Measurements from ENCODE around the gene ZCCHC7.

- TF ChIP-seq CTCF (IDR thresholded peaks at IDR 0.05; ENCODE audit: borderline replicate concordance, extremely low read depth, low read length, poor library complexity, severe bottlenecking) (no peak), EZH2 (IDR thresholded peaks at IDR 0.05; ENCODE audit: borderline replicate concordance, low read depth, low read length, severe bottlenecking) (no peak)
Measured at GRCh38 chr9:37377688-37378612, 257.6 kb downstream of the ZCCHC7 start.

Measured in DND-41 (cell line).